Measurements from ENCODE around the gene PADI1. TPM values are rescaled to one million over a fixed set of nuclear protein-coding genes. Genes with fewer than 3 reads are reported as not detected.
A peak's percentile ranks its signal among the peaks of the same experiment; 100 is the strongest.

The PADI1 gene
- total and polyA plus RNA-seq, 2 of the 8 experiments (the other 6 are each of a cell fraction or from before 2014, with no cell fraction given), result 0.20 to 0.30 TPM

GRCh38 chr1:17189632-17189990, 15.3 kb upstream of the PADI1 start:
- no peak overlapping the region for H4K91ac ChIP-seq (replicated peaks; ENCODE audit: insufficient read length, low read length)
- no peak overlapping the region for H2BK120ac ChIP-seq (replicated peaks; ENCODE audit: low read depth, low read length)
- H2AK5ac ChIP-seq (ENCODE audit: low read depth, low read length), result no peak overlapping the region
- H2BK15ac ChIP-seq (ENCODE audit: low read length), result no peak overlapping the region
- no peaks in the 10 kb centered on the region for H4K20me1 ChIP-seq (replicated peaks in 1 of 2; ENCODE audit: control insufficient read depth in 1 of 2, insufficient read depth in 2 of 2, low read length in 2 of 2)
- no peaks in the 10 kb centered on the region for H3K23me2 ChIP-seq (ENCODE audit: low read depth, low read length)
- H3K27ac ChIP-seq (ENCODE audit: low read depth, low read length), result no peak overlapping the region
- no peak overlapping the region for H3K23ac ChIP-seq (ENCODE audit: insufficient read length)
- POLR2A ChIA-PET (ENCODE audit: partially characterized antibody), result interaction anchor here (1.2 kb wide), 1 partner anchor 12 kb away, joined by 3 read pairs; no protein-coding TSS in a partner anchor
- H3K4me2 ChIP-seq (ENCODE audit: insufficient read depth in 1 of 2, low read depth in 2 of 2, low read length in 2 of 2), result no peak overlapping the region
- FAIRE-seq (no peak), DNase-seq (ENCODE audit: low read depth in 1 of 2, low spot score in 2 of 2) (no peak)
- H3K36me3 ChIP-seq (ENCODE audit: control insufficient read depth in 2 of 4, insufficient read depth in 4 of 4, low read length in 3 of 4), result no peaks in the 10 kb centered on the region
- H3K79me2 ChIP-seq (ENCODE audit: control insufficient read depth in 1 of 2, insufficient read depth in 2 of 2, low read length in 2 of 2), result no peaks in the 10 kb centered on the region
- no peaks in the 10 kb centered on the region for H3K27me3 ChIP-seq (replicated peaks in 1 of 4; ENCODE audit: control insufficient read depth in 3 of 4, extremely low read depth in 1 of 4, insufficient read depth in 3 of 4, low read length in 3 of 4)
- H4K8ac ChIP-seq (ENCODE audit: extremely low read depth, insufficient read depth, low read length), result no peak overlapping the region
- peaks cover 2 to 3% of the 10 kb centered on the region in 2 experiments; a peak in 1 of 4 replicates for H3K9me3 ChIP-seq (ENCODE audit: insufficient read depth in 2 of 2, low read depth in 1 of 2, low read length in 1 of 2)
- H3K4me3 ChIP-seq (ENCODE audit: extremely low read depth in 1 of 4, insufficient read depth in 2 of 4, low read depth in 3 of 4, low read length in 4 of 4), result no peak overlapping the region
- H2AFZ ChIP-seq (ENCODE audit: low read length), result peak overlapping the region; percentile 75; the same call in 1 of the 2 replicates
- no peak overlapping the region for H3K14ac ChIP-seq (ENCODE audit: insufficient read length)
- no peak overlapping the region for H2BK12ac ChIP-seq (ENCODE audit: low read depth, low read length)
- WGBS, 2 experiments (ENCODE audit: extremely low coverage in 1 of 2, insufficient coverage in 1 of 2, insufficient read length in 1 of 2, insufficient replicate concordance in 2 of 2, low coverage in 1 of 2, low lambda C conversion rate in 2 of 2, missing lambda C conversion rate in 1 of 2), result 93% methylated on average over 2 of the region's 2 CpGs; no CpG with 5 or more reads in 1 of the 2 experiments
- H4K5ac ChIP-seq (ENCODE audit: insufficient read length, low read depth, low read length), result no peak overlapping the region
- CTCF ChIA-PET (ENCODE audit: partially characterized antibody), result interaction anchor here (0.9 kb wide), 1 partner anchor 84 kb away, joined by 7 read pairs; no protein-coding TSS in a partner anchor
- H3K9ac ChIP-seq (replicated peaks in 1 of 4; ENCODE audit: extremely low read depth in 1 of 4, low read depth in 3 of 4, low read length in 3 of 4), result no peak overlapping the region
- H3K79me1 ChIP-seq (ENCODE audit: low read depth, low read length), result no peaks in the 10 kb centered on the region
- H3K4me1 ChIP-seq (replicated peaks in 1 of 4; ENCODE audit: control insufficient read depth in 3 of 4, insufficient read depth in 4 of 4, low read length in 3 of 4), result peaks cover 0 to 6% (median 2%) of the 10 kb centered on the region in 4 experiments; a peak in 4 of 7 replicates
- no peak overlapping the region for H3K56ac ChIP-seq (replicated peaks; ENCODE audit: insufficient read length, low read depth, low read length)
- H2BK5ac ChIP-seq (ENCODE audit: low read depth, low read length), result no peak overlapping the region
- H3K4ac ChIP-seq (replicated peaks; ENCODE audit: insufficient read length, low read depth, low read length), result no peak overlapping the region
- no peak overlapping the region for H3K18ac ChIP-seq (ENCODE audit: extremely low read depth, low read length)
- no peak overlapping the region for H2BK20ac ChIP-seq (ENCODE audit: low read length)
- TF ChIP-seq NANOG (IDR thresholded peaks at IDR 0.05; ENCODE audit: insufficient read depth, low read depth, low read length, poor library complexity, severe bottlenecking) (no peak), KDM4A (IDR thresholded peaks at IDR 0.05; ENCODE audit: low read depth, low read length, severe bottlenecking) (no peak), POLR2A (IDR thresholded peaks at IDR 0.05; ENCODE audit: control extremely low read depth in 1 of 2, low read depth in 2 of 2, low read length in 2 of 2) (no peak), KDM5A (IDR thresholded peaks at IDR 0.05; ENCODE audit: low read length) (no peak), SP2 (IDR thresholded peaks at IDR 0.05; ENCODE audit: low read length) (no peak), SIRT6 (IDR thresholded peaks at IDR 0.05; ENCODE audit: low read length) (no peak), ATF3 (IDR thresholded peaks at IDR 0.05; ENCODE audit: insufficient read depth, low read depth, low read length) (no peak), EZH2 (IDR thresholded peaks at IDR 0.05; ENCODE audit: low read depth, low read length, severe bottlenecking) (no peak), CEBPB (IDR thresholded peaks at IDR 0.05; ENCODE audit: low read depth, low read length) (no peak), CBX8 (IDR thresholded peaks at IDR 0.05; ENCODE audit: borderline replicate concordance, low read depth, low read length) (no peak), SIX5 (IDR thresholded peaks at IDR 0.05; ENCODE audit: low read depth, low read length) (no peak)
